Left ventricle myocardium inferior (tissue), 1 donor: ENCODE results near the gene MGMT. TPM values are rescaled to one million over a fixed set of nuclear protein-coding genes. Genes with fewer than 3 reads are reported as not detected.

Experiments used
- DNase-seq: peaks from one replicate; pipeline ENCODE4 v3.0.0-alpha.2; 2020
- H3K27ac ChIP-seq: fragments of 200-600 bp; replicated peaks from 2 replicates; pipeline ENCODE4 v1.8.0; 2021
- H3K27me3 ChIP-seq: fragments of 200-600 bp; 2 replicates; pipeline ENCODE4 v1.8.0; 2021; ENCODE audit warnings: low read depth
- H3K36me3 ChIP-seq: fragments of 200-600 bp; 2 replicates; pipeline ENCODE4 v1.8.0; 2021
- H3K4me1 ChIP-seq: fragments of 200-600 bp; 2 replicates; pipeline ENCODE4 v1.8.0; 2021
- H3K4me3 ChIP-seq: fragments of 200-600 bp; 2 replicates; pipeline ENCODE4 v1.8.0; 2021; ENCODE audit warnings: mild to moderate bottlenecking, moderate library complexity
- H3K9me3 ChIP-seq: fragments of 200-600 bp; replicated peaks from 2 replicates; pipeline ENCODE4 v1.8.0; 2021
- intact Hi-C: fragments of 100-400 bp; cut with micrococcal nuclease; formaldehyde crosslinking; loops from one replicate; pipeline ENCODE4 v1.11.0; 2022
- total RNA-seq: library from RNA; stranded (reverse); fragmentation: NEBNext Ultra II Directional; extraction: Animal tissue kit (Norgen Biotek cat#: 25700); gene quantifications from one replicate; pipeline ENCODE4 v1.2.1, GENCODE V29; 2021
- TF ChIP-seq, protein P1 (sequence below): fragments of 200-600 bp; IDR thresholded peaks from 2 replicates; pipeline ENCODE4 v1.8.0; 2021; ENCODE audit warnings: antibody characterized with exemption, mild to moderate bottlenecking, borderline replicate concordance
- donor health status: DM: no; HTN: yes; CAD: no; lungs with severe emphysema.

The MGMT gene
- total RNA-seq, 1 donor from 2014 or later, result 15.4 TPM

DNA sequence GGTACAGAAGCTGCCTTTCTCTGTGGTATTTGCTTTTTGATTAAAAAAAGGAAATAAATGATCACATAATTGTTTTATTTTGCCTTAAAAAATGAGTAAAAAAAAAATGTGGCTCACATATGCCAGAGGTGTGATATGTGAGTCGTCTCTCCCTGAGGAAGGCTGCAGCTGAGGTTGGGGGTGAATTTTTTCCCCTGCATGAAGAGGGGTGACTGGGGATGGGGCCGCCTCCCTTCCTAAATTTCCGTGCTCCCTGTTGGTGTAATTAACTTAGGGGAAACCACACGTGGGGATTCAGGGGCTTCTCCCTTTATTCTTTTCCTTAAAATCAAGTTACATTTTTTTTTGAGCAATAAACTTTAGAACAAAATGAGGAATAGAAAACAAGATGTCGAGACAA is 35.4 kb downstream of the MGMT start:
- Histone ChIP-seq H3K4me3 (no peak overlapping the region), H3K36me3 (peaks cover 1% of the 10 kb centered on the region), H3K27me3 (no peaks in the 10 kb centered on the region), H3K27ac (no peak overlapping the region), H3K9me3 (no peaks in the 10 kb centered on the region), H3K4me1 (no peaks in the 10 kb centered on the region)
- TF ChIP-seq, protein P1, sequence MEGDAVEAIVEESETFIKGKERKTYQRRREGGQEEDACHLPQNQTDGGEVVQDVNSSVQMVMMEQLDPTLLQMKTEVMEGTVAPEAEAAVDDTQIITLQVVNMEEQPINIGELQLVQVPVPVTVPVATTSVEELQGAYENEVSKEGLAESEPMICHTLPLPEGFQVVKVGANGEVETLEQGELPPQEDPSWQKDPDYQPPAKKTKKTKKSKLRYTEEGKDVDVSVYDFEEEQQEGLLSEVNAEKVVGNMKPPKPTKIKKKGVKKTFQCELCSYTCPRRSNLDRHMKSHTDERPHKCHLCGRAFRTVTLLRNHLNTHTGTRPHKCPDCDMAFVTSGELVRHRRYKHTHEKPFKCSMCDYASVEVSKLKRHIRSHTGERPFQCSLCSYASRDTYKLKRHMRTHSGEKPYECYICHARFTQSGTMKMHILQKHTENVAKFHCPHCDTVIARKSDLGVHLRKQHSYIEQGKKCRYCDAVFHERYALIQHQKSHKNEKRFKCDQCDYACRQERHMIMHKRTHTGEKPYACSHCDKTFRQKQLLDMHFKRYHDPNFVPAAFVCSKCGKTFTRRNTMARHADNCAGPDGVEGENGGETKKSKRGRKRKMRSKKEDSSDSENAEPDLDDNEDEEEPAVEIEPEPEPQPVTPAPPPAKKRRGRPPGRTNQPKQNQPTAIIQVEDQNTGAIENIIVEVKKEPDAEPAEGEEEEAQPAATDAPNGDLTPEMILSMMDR, result no peak
- intact Hi-C loops, result no loop called here
- no peak for DNase-seq

DNA sequence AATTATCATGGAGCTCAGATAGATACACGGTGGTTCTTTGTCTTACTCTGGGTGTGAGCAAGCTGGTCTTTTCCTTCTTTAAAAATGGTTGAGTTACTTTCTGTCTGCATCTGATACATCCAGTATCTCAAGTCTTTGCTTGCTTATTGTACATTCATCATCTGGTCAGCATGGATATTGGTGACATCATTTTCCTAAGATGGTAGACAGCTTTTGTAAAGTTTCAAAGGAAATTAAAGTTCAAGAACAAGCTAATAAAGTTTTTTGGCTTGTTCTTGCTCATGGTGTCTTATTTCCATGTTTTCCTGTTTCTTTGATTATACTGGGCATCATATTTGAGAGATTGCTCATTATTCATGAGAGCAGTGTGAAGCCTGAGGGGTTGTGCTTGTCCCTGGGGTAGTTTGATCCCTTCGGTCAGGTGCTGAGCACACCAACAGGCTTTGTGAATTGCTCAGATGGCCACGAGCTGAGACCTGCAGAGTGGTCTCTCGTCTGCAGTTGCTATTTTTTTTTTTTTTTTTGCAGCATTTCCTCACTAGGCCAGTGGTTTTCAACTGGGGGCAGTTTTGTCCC is 38.5 kb downstream of the MGMT start:
- no peak overlapping the region for H3K4me3 ChIP-seq
- no peaks in the 10 kb centered on the region for H3K36me3 ChIP-seq
- H3K27ac ChIP-seq, result no peak overlapping the region
- intact Hi-C loops, result no loop called here
- H3K27me3 ChIP-seq, result no peaks in the 10 kb centered on the region
- TF ChIP-seq, protein P1, result no peak
- H3K4me1 ChIP-seq, result no peaks in the 10 kb centered on the region
- peaks cover 5% of the 10 kb centered on the region for H3K9me3 ChIP-seq
- DNase-seq, result no peak

DNA sequence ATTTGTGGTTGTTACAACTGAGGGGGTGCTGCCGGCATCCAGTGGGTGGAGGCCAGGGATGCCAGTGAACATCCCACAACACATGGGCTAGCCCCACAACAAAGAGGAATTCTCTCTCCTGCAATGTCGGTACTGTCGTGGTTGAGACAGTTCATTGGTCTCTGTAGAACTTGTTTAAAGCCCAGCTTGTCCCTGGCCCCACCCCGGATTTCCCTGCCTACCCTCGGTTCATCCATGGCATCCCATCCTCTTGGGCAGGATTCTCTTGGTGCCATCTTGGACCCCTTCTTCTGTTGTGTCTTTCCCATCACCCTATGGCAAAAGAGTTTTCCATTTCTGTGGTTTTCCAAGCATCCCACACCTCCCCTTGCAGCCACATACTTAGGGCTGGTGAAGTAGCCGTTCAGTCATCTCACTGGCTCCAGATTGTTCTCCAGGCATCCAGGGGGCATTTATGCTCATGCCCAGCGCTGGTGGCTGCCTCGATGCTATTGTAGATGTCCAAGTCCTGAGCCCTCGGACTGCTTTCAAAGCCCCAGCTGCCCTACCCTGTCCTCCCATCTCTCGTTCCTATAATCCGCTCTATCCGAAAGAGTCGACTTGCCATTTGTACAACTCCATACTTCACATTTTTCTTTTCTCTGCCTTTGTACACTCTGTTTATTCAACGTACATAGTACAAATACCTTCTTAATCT is 39.2 kb downstream of the MGMT start:
- Histone ChIP-seq H3K4me1 (no peaks in the 10 kb centered on the region), H3K9me3 (peaks cover 5% of the 10 kb centered on the region), H3K4me3 (no peak overlapping the region), H3K27me3 (no peaks in the 10 kb centered on the region), H3K36me3 (no peaks in the 10 kb centered on the region), H3K27ac (no peak overlapping the region)
- no peak for DNase-seq
- intact Hi-C loops, result no loop called here
- TF ChIP-seq, protein P1, result no peak

DNA sequence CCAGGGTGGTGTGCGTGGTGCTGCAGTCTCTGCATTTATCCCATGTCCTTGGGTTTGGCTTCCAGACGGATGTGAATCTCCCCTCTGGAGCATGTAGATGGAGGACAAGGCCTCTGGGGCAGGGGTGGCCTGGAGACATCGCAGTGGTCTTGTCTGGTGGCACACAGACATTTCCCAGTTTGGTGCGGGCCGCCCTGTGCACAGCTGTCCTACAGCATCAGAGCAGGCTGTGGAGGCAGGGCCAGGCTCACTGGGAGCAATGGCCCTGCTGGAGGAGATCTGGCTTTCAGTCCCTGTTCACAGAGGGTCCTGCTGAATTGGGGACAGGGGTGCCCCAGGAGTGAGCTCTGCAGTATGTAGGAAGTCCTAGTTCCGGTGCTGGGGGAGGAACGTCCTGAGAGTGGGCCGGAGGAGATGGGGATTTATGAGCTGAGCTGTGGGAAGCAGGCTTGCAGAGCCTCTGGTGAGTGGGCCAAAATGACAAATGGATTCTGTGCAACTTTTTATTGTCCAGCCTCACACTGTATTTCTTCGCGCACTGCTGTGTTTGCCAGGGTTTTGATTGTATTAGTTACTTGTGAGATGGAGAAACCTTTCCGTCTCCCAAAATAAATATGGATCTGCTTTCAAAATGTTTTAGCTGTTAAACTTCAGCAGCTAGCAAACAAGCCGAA is 40.3 kb downstream of the MGMT start:
- DNase-seq, result no peak

DNA sequence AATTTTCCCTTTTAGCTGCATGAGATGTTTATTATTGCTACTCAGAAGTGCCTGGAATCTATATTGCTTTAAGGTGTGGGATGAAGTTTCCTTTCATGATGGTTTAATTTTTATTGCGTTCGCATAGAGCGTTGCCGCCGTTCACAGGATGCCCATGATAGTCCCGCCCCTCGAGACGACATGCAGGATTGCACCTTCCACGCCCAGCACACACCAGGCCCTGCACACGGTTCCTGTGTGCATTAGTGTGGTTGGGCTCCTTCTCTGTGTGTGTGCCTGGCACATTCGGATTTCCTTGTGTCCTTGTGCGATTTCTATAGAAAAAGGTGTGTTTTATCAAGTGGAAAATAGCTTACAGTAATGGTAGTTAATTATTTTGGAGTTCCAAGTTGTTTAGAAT is 42.1 kb downstream of the MGMT start:
- no peaks in the 10 kb centered on the region for H3K36me3 ChIP-seq
- no peak overlapping the region for H3K4me3 ChIP-seq
- DNase-seq, result no peak
- intact Hi-C loops, result no loop called here
- TF ChIP-seq, protein P1, result no peak
- H3K27ac ChIP-seq, result no peak overlapping the region
- H3K9me3 ChIP-seq, result peaks cover 5% of the 10 kb centered on the region
- no peaks in the 10 kb centered on the region for H3K27me3 ChIP-seq
- H3K4me1 ChIP-seq, result no peaks in the 10 kb centered on the region

More for the DNA sequence above, 40.3 kb downstream of the MGMT start:
- no peaks in the 10 kb centered on the region for H3K4me1 ChIP-seq
- TF ChIP-seq, protein P1, result no peak
- H3K27ac ChIP-seq, result no peak overlapping the region
- peaks cover 5% of the 10 kb centered on the region for H3K9me3 ChIP-seq
- H3K27me3 ChIP-seq, result no peaks in the 10 kb centered on the region
- H3K4me3 ChIP-seq, result no peak overlapping the region
- intact Hi-C loops, result no loop called here
- no peaks in the 10 kb centered on the region for H3K36me3 ChIP-seq
